Ovary (tissue), 9 donors: ENCODE data around the gene DYRK1A. TPM values are rescaled to one million over a fixed set of nuclear protein-coding genes. Genes with fewer than 3 reads are reported as not detected.

ENCODE experiments used
- DNase-seq, 5 donors: peaks; one replicate each; pipeline ENCODE4 v3.0.0-alpha.2; 2019 to 2020
- H3K27ac ChIP-seq, 2 donors: fragments of 200-600 bp; one replicate each; pipeline versions ENCODE4 v1.5.1 to v1.8.0; 2019 to 2022
- H3K27me3 ChIP-seq: fragments of 200-600 bp; one replicate; pipeline ENCODE4 v1.8.0; 2022
- H3K36me3 ChIP-seq: fragments of 200-600 bp; sonication (generic); one replicate; pipeline ENCODE4 v1.5.1; 2019
- H3K4me1 ChIP-seq: one replicate; pipeline ENCODE4 v1.8.1; 2013; ENCODE audit warnings: mild to moderate bottlenecking, moderate library complexity; ENCODE audit not compliant: insufficient read depth
- H3K4me3 ChIP-seq: fragments of 200-600 bp; sonication (generic); one replicate; pipeline ENCODE4 v1.5.1; 2017
- H3K9me3 ChIP-seq, 2 donors: fragments of 200-600 bp in 1 of 2; sonication (generic) in 1 of 2; one replicate each; pipeline versions ENCODE4 v1.5.1 to v1.8.1; 2013 to 2019; ENCODE audit warnings: mild to moderate bottlenecking in 1 of 2, moderate library complexity in 1 of 2
- CTCF ChIP-seq, 3 donors: fragments of 450-650 bp in 2 of 3; fragments of 200-600 bp in 1 of 3; IDR thresholded peaks; one replicate each; pipeline versions ENCODE4 v1.5.1 to v1.8.0; 2016 to 2022; ENCODE audit warnings: antibody characterized with exemption in 3 of 3, mild to moderate bottlenecking in 1 of 3
- EP300 ChIP-seq: sonication (generic); formaldehyde crosslinking; IDR thresholded peaks from one replicate; pipeline ENCODE4 v1.6.1; 2017; ENCODE audit warnings: antibody characterized with exemption
- POLR2A ChIP-seq: fragments of 450-650 bp; IDR thresholded peaks from one replicate; pipeline ENCODE4 v1.6.1; 2017; ENCODE audit warnings: antibody characterized with exemption, mild to moderate bottlenecking, moderate library complexity
- WGBS, 3 donors: extraction: QIAGEN DNeasy Blood & Tissue Kit in 1 of 3; methylation state at CpG; one replicate each; pipeline versions ENCODE4 v1.1.5 to v1.1.7; 2013 to 2017; 5-methylcytosine and 5-hydroxymethylcytosine counted together
- intact Hi-C, 4 donors: fragments of 100-400 bp; cut with DNase I; formaldehyde crosslinking; loops; one replicate each; pipeline versions ENCODE4 v1.11.0 to v1.15.1; 2022 to 2023
- polyA plus RNA-seq, 2 donors: library from polyadenylated mRNA; stranded (reverse); fragments of 200-250 nt in 1 of 2; fragments of 350-450 nt in 1 of 2; fragmentation: Illumina TruSeq in 1 of 2; extraction: RNeasy Lipid Tissue Mini Kit (QIAGEN cat#74804) in 1 of 2; gene quantifications; one replicate each; pipeline ENCODE4 v1.2.3, GENCODE V29; 2013 to 2014
- total RNA-seq, 7 donors: library from RNA; depleted of rRNA in 2 of 7; stranded (reverse); fragments of >200 nt in 2 of 7; fragmentation: NEBNext Ultra II Directional in 3 of 7; extraction: Animal tissue kit (Norgen Biotek cat#: 25700) in 3 of 7; gene quantifications; one replicate each; pipeline versions ENCODE4 v1.1.0 to v1.2.4, GENCODE V29; 2016 to 2023
- donor health status: DM: no; HTN: no; CAD: no; lungs with moderate emphysema.
- donor health status: DM: no; HTN: no; CAD: no.
- donor health status: Bipolar disorder and iron deficiency.
- donor health status: DM: yes; HTN: yes; CAD: no.
- donor health status: DM: no; HTN: no; CAD: no.
- donor health status: DM: yes; HTN: yes; CAD: no.

DYRK1A gene
- total and polyA plus RNA-seq, 9 donors = 30.9 to 89.0 (median 73.9) TPM

GRCh38 chr21:37368541-37369279 is 2.1 kb downstream of the DYRK1A start:
- intact Hi-C loops = loop anchor here in 2 of 4 donors (5.0 kb wide), 2 partner anchors 194 to 296 kb away; partner anchors contain the start of genes PIGP (in 1 of the 2) and TTC3 (in 1 of the 2)
- WGBS, 3 donors = 6% methylated on average over 9 of the region's 9 CpGs

GRCh38 chr21:37369307-37369854 is 2.8 kb downstream of the DYRK1A start:
- Histone ChIP-seq H3K4me3 (peak overlapping the region; percentile 99), H3K9me3 (no peaks in the 10 kb centered on the region), H3K27ac (no peak overlapping the region), H3K27me3 (no peaks in the 10 kb centered on the region), H3K36me3 (no peaks in the 10 kb centered on the region), H3K4me1 (peaks cover 10% of the 10 kb centered on the region)
- DNase-seq = no peak
- 23 to 40% (median 37%) methylated on average over 3 of the region's 3 CpGs for WGBS, 3 donors
- TF ChIP-seq POLR2A = no peak
- no peak for TF ChIP-seq EP300
- no peak for TF ChIP-seq CTCF (IDR thresholded peaks at IDR 0.05)
- intact Hi-C loops = loop anchor here in 2 of 4 donors (5.0 kb wide), 2 partner anchors 193 to 297 kb away; partner anchors contain the start of genes PIGP (in 1 of the 2) and TTC3 (in 1 of the 2)

More at GRCh38 chr21:37368541-37369279, 2.1 kb downstream of the DYRK1A start:
- H3K4me3 ChIP-seq = peak overlapping the region; percentile 99
- no peaks in the 10 kb centered on the region for H3K36me3 ChIP-seq
- H3K27me3 ChIP-seq = no peaks in the 10 kb centered on the region
- no peaks in the 10 kb centered on the region for H3K9me3 ChIP-seq
- no peak for DNase-seq
- TF ChIP-seq EP300 = no peak
- no peak for TF ChIP-seq CTCF (IDR thresholded peaks at IDR 0.05)
- no peak for TF ChIP-seq POLR2A
- peaks cover 8% of the 10 kb centered on the region for H3K4me1 ChIP-seq
- peak overlapping the region; percentile 99 to 100 for H3K27ac ChIP-seq

- intact Hi-C loops = no loop called here
- DNase-seq = no peak
- 23 to 24% (median 24%) methylated on average over 8 of the region's 8 CpGs for whole genome bisulfite sequencing, 3 donors
- TF ChIP-seq POLR2A (no peak), CTCF (IDR thresholded peaks at IDR 0.05) (no peak), EP300 (no peak)
- H3K4me1 ChIP-seq = peaks cover 13% of the 10 kb centered on the region
- H3K9me3 ChIP-seq = no peaks in the 10 kb centered on the region
- no peaks in the 10 kb centered on the region for H3K36me3 ChIP-seq
- H3K27me3 ChIP-seq = no peaks in the 10 kb centered on the region
- H3K4me3 ChIP-seq = peak overlapping the region; percentile 99
- H3K27ac ChIP-seq = no peak overlapping the region
These were observed 3.8 kb downstream of the DYRK1A start for GRCh38 chr21:37370152-37371040.

GRCh38 chr21:37371041-37371397 is 4.4 kb downstream of the DYRK1A start:
- WGBS, 3 donors = 61 to 65% (median 63%) methylated on average over 2 of the region's 2 CpGs
- H3K27ac ChIP-seq = no peak overlapping the region
- no peaks in the 10 kb centered on the region for H3K36me3 ChIP-seq
- DNase-seq = no peak
- H3K4me3 ChIP-seq = peak overlapping the region; percentile 3
- H3K9me3 ChIP-seq = no peaks in the 10 kb centered on the region
- no peaks in the 10 kb centered on the region for H3K27me3 ChIP-seq
- TF ChIP-seq POLR2A = no peak
- intact Hi-C loops = no loop called here
- H3K4me1 ChIP-seq = peaks cover 13% of the 10 kb centered on the region
